ENCODE measurements around the gene TMEM53.
A peak's percentile ranks its signal among the peaks of the same experiment; 100 is the strongest.

The TMEM53 gene

GRCh38 chr1:44677201-44677766 lies 3.0 kb upstream of the TMEM53 start:
- peaks cover 0 to 2% of the 10 kb centered on the region in 2 donors for H3K27me3 ChIP-seq
- DNase-seq = no peak
- H3K9me3 ChIP-seq = no peaks in the 10 kb centered on the region
- peaks cover 0 to 21% (median 18%) of the 10 kb centered on the region in 4 donors for H3K4me1 ChIP-seq
- TF ChIP-seq CTCF (IDR thresholded peaks at IDR 0.05) = peak; percentile 15
- no peak overlapping the region for H3K27ac ChIP-seq
- H3K36me3 ChIP-seq = no peaks in the 10 kb centered on the region
- no peak overlapping the region for H3K4me3 ChIP-seq
- intact Hi-C loops (cut with DNase I; ENCODE audit: low total_unique reads) = no loop called here

GRCh38 chr1:44676484-44677200 lies 2.4 kb upstream of the TMEM53 start:
- Histone ChIP-seq H3K27me3 (peaks cover 0 to 2% of the 10 kb centered on the region in 2 donors), H3K4me1 (peaks cover 0 to 25% (median 19%) of the 10 kb centered on the region in 4 donors), H3K36me3 (no peaks in the 10 kb centered on the region), H3K4me3 (no peak overlapping the region), H3K27ac (no peak overlapping the region), H3K9me3 (no peaks in the 10 kb centered on the region)
- intact Hi-C loops (cut with DNase I; ENCODE audit: low total_unique reads) = no loop called here
- no peak for DNase-seq
- no peak for TF ChIP-seq CTCF (IDR thresholded peaks at IDR 0.05)

GRCh38 chr1:44675186-44675585 lies 905 bp upstream of the TMEM53 start:
- Histone ChIP-seq H3K36me3 (no peaks in the 10 kb centered on the region), H3K4me3 (peak overlapping the region; percentile 64 to 74), H3K27ac (peak overlapping the region; percentile 93), H3K4me1 (peaks cover 0 to 25% (median 19%) of the 10 kb centered on the region in 4 donors), H3K27me3 (peaks cover 0 to 2% of the 10 kb centered on the region in 2 donors), H3K9me3 (no peaks in the 10 kb centered on the region)
- TF ChIP-seq CTCF (IDR thresholded peaks at IDR 0.05) = no peak
- DNase-seq = no peak
- intact Hi-C loops (cut with DNase I; ENCODE audit: low total_unique reads) = no loop called here

GRCh38 chr1:44673675-44674112 lies 587 bp downstream of the TMEM53 start:
- intact Hi-C loops (cut with DNase I; ENCODE audit: low total_unique reads) = loop anchor here (2.0 kb wide), 1 partner anchor 41 kb away; no protein-coding TSS in a partner anchor
- H3K4me3 ChIP-seq = peak overlapping the region; percentile 64 to 74
- H3K27ac ChIP-seq = peak overlapping the region; percentile 93
- H3K27me3 ChIP-seq = peaks cover 0 to 2% of the 10 kb centered on the region in 2 donors
- peaks cover 0 to 25% (median 19%) of the 10 kb centered on the region in 4 donors for H3K4me1 ChIP-seq
- no peaks in the 10 kb centered on the region for H3K9me3 ChIP-seq
- DNase-seq = no peak
- H3K36me3 ChIP-seq = no peaks in the 10 kb centered on the region
- no peak for TF ChIP-seq CTCF (IDR thresholded peaks at IDR 0.05)

GRCh38 chr1:44672961-44673674 lies 1.2 kb downstream of the TMEM53 start:
- H3K36me3 ChIP-seq = no peaks in the 10 kb centered on the region
- no peak for DNase-seq

More at GRCh38 chr1:44672961-44673674, 1.2 kb downstream of the TMEM53 start:
- intact Hi-C loops (cut with DNase I; ENCODE audit: low total_unique reads) = loop anchor here (2.0 kb wide), 1 partner anchor 40 kb away; no protein-coding TSS in a partner anchor
- H3K9me3 ChIP-seq = no peaks in the 10 kb centered on the region
- peaks cover 0 to 25% (median 19%) of the 10 kb centered on the region in 4 donors for H3K4me1 ChIP-seq
- peak overlapping the region; percentile 93 for H3K27ac ChIP-seq
- peak overlapping the region; percentile 64 to 74 for H3K4me3 ChIP-seq
- TF ChIP-seq CTCF (IDR thresholded peaks at IDR 0.05) = no peak
- peaks cover 0 to 2% of the 10 kb centered on the region in 2 donors for H3K27me3 ChIP-seq

Measured in tibial artery (tissue), 4 donors.